HG03354 (cell line): ENCODE measurements around the gene SH3RF3.
A peak's percentile ranks its signal among the peaks of the same experiment; 100 is the strongest.

Experiments used
- ATAC-seq: cut with Tn5 transposase; IDR thresholded peaks from one replicate; pipeline ENCODE4 v1.9.1; 2021; ENCODE audit warnings: mild to moderate bottlenecking; ENCODE audit not compliant: unreplicated experiment, poor library complexity, severe bottlenecking

The SH3RF3 gene

GRCh38 chr2:109511168-109511567, 382.2 kb downstream of the SH3RF3 start:
- ATAC-seq: no peak

- ATAC-seq: no peak
Measured at GRCh38 chr2:109512076-109512475, 383.1 kb downstream of the SH3RF3 start.

GRCh38 chr2:109513230-109513629, 384.2 kb downstream of the SH3RF3 start:
- no peak for ATAC-seq

- ATAC-seq: peak; percentile 69
Measured at GRCh38 chr2:109513749-109514588, 385.0 kb downstream of the SH3RF3 start.

GRCh38 chr2:109514857-109515256, 385.9 kb downstream of the SH3RF3 start:
- ATAC-seq: no peak

- ATAC-seq: no peak
Measured at GRCh38 chr2:109516445-109517117, 387.6 kb downstream of the SH3RF3 start.

- ATAC-seq: no peak
Measured at GRCh38 chr2:109517118-109517889, 388.3 kb downstream of the SH3RF3 start.

- ATAC-seq: no peak
Measured at GRCh38 chr2:109519513-109519912, 390.5 kb downstream of the SH3RF3 start.

- no peak for ATAC-seq
Measured at GRCh38 chr2:109521233-109522062, 392.4 kb downstream of the SH3RF3 start.

- no peak for ATAC-seq
Measured at GRCh38 chr2:109522063-109522374, 393.0 kb downstream of the SH3RF3 start.

- ATAC-seq: no peak
Measured at GRCh38 chr2:109523121-109523520, 394.1 kb downstream of the SH3RF3 start.

- no peak for ATAC-seq
Measured at GRCh38 chr2:109523536-109524361, 394.7 kb downstream of the SH3RF3 start.

- no peak for ATAC-seq
Measured at GRCh38 chr2:109525836-109526235, 396.8 kb downstream of the SH3RF3 start.

GRCh38 chr2:109526442-109526970, 397.5 kb downstream of the SH3RF3 start:
- no peak for ATAC-seq

- ATAC-seq: no peak
Measured at GRCh38 chr2:109527079-109527478, 398.1 kb downstream of the SH3RF3 start.

GRCh38 chr2:109527846-109528705, 399.1 kb downstream of the SH3RF3 start:
- ATAC-seq: no peak

GRCh38 chr2:109528811-109529501, 400.0 kb downstream of the SH3RF3 start:
- ATAC-seq: no peak
